HL-60/S4 treated with phorbol 12-myristate 13-acetate at 8.2 ng/mL for 4 days and 3 days (cell line): Measurements from ENCODE around the gene BRF1.

Experiments used
- in situ Hi-C: fragments of 300-500 bp; cut with MboI; formaldehyde crosslinking; loops from 2 replicates; pipeline ENCODE4 v1.15.0; 2022; ENCODE audit warnings: low sequenced_read_pairs

Gene BRF1

DNA sequence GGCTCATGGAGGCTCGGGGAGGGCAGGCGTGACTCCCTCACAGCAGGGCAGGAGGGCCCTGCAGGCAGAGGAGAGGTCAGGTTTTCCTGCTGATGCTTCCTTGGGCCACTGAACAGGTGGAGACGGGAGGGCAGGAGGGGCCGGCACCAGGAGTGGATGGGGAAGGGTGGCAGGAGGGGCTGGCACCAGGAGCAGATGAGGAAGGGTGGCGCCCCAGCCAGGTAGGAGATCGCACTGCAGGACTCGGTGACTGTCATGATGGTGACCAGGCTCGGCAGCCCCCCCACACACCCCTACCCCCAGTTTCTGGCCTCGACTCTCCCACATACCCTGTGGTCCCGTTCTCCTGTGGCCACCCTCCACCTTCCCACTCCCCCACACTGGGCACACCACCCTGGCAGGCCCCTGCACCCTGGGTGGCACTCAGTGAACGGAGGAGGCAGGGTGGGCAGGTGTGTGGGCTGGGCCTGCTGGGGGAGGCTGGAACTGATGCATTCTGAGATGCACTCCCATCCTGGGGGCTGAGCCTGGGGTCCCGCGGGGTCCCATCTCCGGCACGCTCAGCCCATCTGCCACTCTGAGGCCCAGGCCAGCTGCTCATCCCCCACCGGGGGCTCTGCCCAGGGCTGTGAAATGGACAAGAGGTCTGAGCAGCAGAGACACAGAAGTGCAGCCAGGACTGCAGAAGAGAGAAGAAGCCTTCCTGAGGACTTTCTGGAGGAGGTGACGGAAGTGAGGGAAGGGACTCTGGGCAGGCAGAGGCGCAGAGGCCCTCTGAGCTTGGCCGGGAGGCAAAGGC lies 122.5 kb downstream of the BRF1 start:
- in situ Hi-C loops = no loop called here

DNA sequence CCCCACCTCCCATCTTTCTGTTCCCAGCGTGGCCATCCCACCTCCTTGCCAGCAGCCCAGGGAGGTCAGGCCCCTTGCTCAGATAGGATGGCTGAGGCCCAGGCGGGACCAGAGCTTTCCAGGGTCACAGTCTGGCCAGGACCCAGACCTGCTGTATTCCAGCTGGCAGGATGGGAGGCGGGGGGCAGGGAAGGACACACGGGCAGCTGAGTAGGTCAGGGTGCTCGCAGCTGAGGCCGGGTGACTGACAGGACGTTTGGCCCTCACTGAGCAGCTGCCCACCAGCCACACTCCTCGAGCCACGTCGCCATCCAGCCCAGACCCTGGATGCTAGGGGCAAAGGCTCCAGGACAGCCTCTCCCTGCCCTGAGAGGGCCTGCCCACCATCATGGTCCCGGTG lies 123.7 kb downstream of the BRF1 start:
- in situ Hi-C loops = no loop called here

DNA sequence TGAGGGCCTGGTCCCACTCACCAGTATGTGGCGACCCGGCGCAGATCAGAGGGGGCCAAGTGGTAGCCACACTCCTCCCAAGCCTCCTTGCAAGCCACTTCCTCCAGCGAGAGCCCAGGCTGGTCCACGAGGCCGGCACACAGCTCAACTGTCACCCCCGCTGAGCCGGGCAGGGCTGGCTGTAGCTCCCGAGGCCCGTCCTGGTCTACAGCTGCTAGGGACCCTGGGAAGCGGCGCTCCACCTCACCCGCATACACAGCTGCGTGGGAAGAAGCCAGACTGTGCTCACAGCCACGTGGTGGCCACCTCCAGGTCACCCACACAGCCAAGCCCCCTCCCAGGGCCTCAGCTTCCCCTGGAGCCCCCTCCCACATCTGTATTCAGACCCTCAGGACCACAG lies 124.3 kb downstream of the BRF1 start:
- in situ Hi-C loops = no loop called here

DNA sequence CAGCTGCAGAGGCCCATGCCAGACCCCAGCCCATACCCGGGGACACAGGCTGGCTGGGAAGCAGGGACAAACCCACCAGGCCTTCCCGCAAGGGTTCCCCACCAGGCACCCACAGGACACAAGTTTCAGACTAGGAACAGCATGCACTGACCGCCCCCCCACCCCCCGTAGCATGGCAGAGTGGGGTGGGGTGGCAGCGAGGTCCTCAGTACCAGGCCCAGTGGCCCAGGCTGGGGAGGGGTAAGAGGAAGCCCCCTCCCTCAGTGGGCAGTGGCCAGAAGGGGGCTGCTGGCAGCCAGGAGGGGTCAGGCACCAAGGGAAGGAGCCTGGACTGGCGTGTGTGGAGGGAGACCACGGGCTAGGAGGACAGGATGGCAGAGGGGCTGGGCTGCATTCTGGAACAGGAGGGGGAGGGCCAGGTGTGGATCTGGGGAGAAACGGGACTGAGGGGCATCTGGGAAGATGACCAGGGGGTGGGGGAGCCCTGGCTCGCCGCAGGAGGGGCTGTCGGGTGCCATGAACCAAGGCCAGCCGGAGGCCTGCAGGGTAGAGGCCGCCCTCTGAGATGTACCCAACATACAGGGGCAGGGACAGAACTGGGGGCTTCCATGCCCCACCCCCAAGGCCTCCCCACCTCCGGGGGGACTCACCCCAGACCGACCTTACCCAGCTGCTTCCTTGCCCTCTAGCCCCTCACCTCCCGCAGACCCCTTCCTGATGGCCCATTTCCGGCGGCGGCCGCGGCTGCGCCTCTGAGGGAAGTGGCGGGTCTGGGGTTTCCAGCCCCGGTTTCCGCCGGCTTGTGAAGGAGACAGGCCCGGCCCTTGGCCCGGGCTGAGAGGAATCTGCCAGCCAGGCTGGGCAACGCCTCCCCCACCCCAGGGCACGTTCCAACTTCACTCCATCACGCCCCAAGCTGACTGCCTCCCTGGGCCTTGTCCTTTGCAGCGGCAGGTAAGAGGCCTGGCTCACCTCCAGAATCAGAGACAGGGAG lies 126.6 kb downstream of the BRF1 start:
- in situ Hi-C loops = no loop called here

DNA sequence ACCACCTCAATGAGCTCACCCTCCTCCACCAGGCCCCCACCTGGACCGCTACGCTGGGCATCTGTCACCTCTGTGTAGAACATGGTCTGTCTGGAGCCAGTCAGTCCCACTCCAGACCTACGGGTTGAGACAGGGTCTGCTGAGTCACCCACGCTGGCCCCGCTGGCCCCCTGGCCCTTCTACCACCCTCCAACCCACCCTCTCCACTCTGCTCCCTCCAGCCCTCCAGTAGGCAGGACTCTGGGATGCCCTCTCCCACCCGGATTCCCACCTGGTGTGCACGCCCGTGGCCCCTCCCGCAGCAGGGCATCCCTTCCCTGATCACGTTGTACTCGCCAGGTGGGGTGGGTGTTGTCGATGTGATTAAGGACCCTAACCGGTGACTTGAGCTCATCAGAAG lies 127.7 kb downstream of the BRF1 start:
- in situ Hi-C loops = no loop called here

GRCh38 chr14:105172476-105172875 lies 128.3 kb downstream of the BRF1 start:
- in situ Hi-C loops = no loop called here

- in situ Hi-C loops = no loop called here
These were observed 129.7 kb downstream of the BRF1 start for GRCh38 chr14:105171004-105171673.

- in situ Hi-C loops = no loop called here
These were observed 130.8 kb downstream of the BRF1 start for GRCh38 chr14:105169776-105170655.

GRCh38 chr14:105168979-105169507 lies 131.8 kb downstream of the BRF1 start:
- in situ Hi-C loops = no loop called here

- in situ Hi-C loops = no loop called here
These were observed 132.3 kb downstream of the BRF1 start, which contains the start of gene JAG2 for GRCh38 chr14:105168496-105168978. JAG2 (minus strand) TSS chr14:105168776; CDS start chr14:105168420, 356 bp downstream.

DNA sequence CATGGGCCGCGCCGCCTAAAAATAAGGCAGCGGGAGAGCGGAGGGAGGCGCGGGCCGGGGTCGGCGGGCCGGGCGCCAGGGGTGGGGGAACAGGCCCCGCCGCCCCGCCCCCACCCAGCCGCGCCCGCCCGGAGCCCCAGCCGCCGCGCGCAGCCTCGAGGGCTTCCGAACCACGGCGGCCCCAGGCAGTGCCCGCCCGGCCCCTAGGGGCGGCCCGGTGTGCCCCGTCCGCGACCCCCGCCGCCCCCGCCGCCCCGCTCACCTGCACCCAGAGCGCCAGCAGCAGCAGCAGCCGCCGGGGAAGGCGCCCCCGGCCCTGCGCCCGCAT lies 132.7 kb downstream of the BRF1 start:
- in situ Hi-C loops = no loop called here

DNA sequence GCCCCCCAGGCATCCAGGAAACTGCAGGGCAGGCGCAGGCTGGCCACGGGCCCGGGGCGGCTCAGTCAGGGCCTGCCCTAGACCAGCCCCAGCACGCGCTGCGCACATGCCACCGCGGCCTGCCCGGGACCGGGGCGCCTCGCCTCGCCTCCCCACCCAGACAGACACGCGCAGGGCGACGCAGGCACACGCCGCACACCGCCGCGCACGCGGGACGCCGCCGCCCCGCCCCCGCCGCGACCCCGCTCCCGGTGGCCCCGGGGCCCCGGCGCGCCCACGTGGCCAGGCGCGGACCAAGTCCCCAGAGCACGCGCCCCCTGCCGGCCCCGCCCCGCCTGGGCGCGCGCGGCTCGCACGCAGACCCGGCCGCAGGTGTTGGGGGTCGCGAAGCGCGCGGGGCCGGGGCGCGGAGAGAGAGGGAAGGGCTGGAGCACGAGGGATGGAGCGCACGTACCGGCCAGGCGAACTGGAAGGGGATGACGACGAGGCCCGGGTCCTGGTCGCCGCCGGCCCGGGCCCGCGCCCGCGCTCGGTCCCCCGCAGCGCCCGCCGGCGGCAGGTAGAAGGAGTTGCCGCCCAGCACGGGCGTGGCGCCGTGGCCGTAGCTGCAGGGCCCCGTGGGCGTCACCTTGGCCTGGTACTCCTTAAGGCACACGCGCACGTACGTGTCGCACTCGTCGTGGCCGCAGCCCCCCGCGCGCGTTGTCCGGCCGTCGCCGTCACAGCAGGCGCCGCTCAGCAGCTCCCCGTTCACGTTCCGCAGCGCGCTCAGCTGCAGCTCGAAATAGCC lies 133.3 kb downstream of the BRF1 start:
- in situ Hi-C loops = no loop called here

- in situ Hi-C loops = no loop called here
These were observed 134.1 kb downstream of the BRF1 start for GRCh38 chr14:105166571-105167302.

DNA sequence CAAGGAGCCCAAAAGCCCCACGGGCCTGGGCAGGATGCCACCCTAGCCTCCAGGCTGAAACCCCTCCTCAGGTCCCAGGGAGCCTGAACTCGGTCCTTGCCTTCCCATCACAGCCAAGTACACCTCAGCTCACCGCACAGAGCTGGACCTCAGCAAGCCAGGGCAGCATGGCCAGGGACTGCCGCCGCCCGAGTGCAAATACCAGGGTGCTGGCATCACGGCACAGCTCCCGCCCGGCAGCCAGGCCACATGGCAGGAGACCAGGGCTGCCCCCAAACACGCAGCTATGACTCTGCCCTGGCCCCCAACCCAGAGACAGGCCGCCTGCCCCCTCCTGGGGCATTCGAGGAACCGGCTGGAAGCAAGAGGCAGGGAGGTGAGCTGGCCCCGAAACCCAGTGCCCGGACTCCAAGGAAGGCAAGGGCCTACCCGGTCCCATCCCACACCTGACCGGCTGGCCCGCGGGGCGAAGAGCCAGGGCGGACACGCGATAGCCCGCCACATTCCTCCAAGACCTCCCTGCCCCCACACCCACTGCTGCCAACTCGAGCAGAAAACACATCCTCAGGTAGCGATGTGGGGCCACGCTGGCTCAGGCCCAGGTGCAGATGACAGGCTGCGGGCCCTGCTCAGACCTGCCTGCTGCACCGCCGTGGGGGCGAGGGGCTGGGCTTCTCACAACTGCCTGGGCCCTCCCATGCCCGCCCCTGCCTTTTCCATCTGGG lies 134.9 kb downstream of the BRF1 start:
- in situ Hi-C loops = no loop called here

DNA sequence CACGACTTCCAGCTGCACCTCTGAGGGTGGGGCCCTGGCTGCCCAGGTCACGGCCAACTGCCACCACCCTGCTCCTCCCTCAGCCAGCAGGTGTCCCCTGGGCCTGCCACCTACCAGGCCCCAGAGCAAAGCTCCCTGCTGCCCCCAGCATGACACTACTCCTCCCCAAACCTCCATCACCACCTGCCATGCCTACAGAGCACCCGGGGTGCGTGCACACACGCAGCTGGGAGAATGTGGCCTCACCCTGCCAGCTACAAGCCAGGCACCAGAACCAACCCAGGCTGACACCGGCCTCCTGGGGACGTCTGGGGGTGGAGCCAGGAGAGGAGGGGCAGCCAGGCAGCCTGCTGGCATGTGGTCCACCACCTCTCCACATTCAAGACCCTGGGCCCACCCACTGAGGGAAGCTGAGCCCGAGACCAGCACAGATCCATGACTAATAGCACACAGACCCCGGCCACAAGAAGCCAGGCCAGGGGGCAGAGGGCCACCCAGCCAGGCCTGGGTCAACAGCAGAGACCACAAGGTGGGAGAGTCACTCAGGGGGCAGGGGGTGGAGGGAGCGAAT lies 135.6 kb downstream of the BRF1 start:
- in situ Hi-C loops = no loop called here

DNA sequence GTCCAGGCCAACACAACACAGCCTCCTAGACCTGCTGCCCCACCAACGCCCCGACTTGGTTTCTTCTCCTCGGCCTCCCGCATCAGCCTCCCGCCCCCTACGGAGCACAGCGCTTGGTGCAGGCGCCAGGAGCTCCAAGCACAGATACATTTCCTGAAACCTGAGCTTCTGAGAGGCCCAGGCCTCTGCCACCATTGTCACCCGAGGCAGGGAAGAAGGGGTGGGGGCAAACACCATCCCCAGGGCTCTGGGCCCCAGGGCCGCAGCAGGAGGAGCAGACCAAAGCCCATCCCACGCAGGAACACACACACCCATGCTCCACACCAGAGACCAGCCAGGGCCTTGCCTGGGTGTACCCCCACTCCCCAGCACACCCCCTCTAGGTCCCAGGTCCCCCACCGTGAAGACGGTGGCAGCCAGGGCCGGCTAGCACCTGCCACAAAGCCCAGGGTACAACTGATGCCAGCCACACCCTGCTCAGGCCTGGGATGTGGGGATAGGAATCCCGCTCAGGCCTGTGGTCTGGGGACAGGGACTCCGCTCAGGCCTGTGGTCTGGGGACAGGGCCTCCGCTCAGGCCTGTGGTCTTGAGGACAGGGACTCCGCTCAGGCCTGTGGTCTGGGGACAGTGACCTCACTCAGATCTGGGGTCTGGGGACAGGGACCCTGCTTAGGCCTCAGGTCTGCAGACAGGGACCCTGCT lies 137.6 kb downstream of the BRF1 start:
- in situ Hi-C loops = no loop called here

DNA sequence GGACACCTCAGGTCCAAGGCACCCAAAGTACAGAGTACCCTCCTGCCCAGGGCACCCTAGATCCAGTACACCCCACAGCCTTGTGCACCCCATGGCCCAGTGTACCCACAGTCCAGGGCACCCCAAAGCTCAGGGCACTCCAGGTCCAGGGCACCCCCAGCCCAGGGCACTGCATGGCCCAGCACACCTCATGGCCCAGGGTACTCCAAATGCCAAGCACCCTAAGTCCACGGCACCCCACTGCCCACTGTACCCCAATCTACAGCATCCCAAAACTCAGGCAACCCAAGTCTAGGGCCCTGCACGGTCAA lies 138.2 kb downstream of the BRF1 start:
- in situ Hi-C loops = no loop called here
